K562 (cell line): Measurements from ENCODE around the gene NR1H3. TPM values are rescaled to one million over a fixed set of nuclear protein-coding genes. Genes with fewer than 3 reads are reported as not detected.

Source experiments
- HCFC1 ChIP-seq: IDR thresholded peaks from 2 replicates; pipeline ENCODE4 v1.6.1; 2012; ENCODE audit warnings: low read depth, low read length, improper control_type of control experiment
- MBD2 ChIP-seq: sonication (generic); IDR thresholded peaks from 2 replicates; pipeline ENCODE4 v1.6.1; 2016; ENCODE audit warnings: low read depth, borderline replicate concordance
- TRIM24 ChIP-seq, 2 experiments: fragments of 450-650 bp; IDR thresholded peaks; 2 replicates each; pipeline ENCODE4 v1.6.1; 2016
- ZBTB8A ChIP-seq: fragments of 450-650 bp; IDR thresholded peaks from 2 replicates; pipeline ENCODE4 v1.6.1; 2018; ENCODE audit warnings: mild to moderate bottlenecking, moderate library complexity; ENCODE audit not compliant: partially characterized antibody
- polyA plus RNA-seq, 8 experiments: library from polyadenylated mRNA; depleted of rRNA in 4 of 8; stranded (reverse) in 5 of 8; unstranded in 3 of 8; fragments of >200 nt; fragmentation: Nextera tagmentation in 2 of 8; fragmentation: Illumina TruSeq in 1 of 8; extraction: Ambion mirVana in 2 of 8; extraction: Trizol in 1 of 8; gene quantifications; 2 replicates each; pipeline versions ENCODE4 v1.2.1 to v1.2.3, GENCODE V29; 2011 to 2014; ENCODE audit warnings: inconsistent platforms in 1 of 8, missing spikeins in 1 of 8
- total RNA-seq, 7 experiments: library from RNA; depleted of rRNA in 6 of 7; stranded (reverse); fragments of >200 nt in 6 of 7; fragmentation: Illumina TruSeq in 2 of 7; extraction: Trizol in 2 of 7; gene quantifications; 2 replicates each; pipeline versions ENCODE4 v1.2.1 to v1.2.3, GENCODE V29; 2011 to 2021; ENCODE audit warnings: low replicate concordance in 1 of 7
- TF ChIP-seq, protein P1 (sequence below): sonication (generic); formaldehyde crosslinking; IDR thresholded peaks from 2 replicates; pipeline ENCODE4 v1.8.1; 2023; ENCODE audit warnings: missing genetic modification reagents, mild to moderate bottlenecking, borderline replicate concordance
- TF ChIP-seq, protein P2 (sequence below): fragments of 250-450 bp; sonication (Bioruptor Pico); IDR thresholded peaks from 2 replicates; pipeline ENCODE4 v1.5.0; 2021; ENCODE audit warnings: mild to moderate bottlenecking, moderate library complexity
- TF ChIP-seq, protein P3 (sequence below): fragments of 450-650 bp; IDR thresholded peaks from one replicate; pipeline ENCODE4 v1.6.1; 2018; ENCODE audit warnings: mild to moderate bottlenecking, moderate library complexity; ENCODE audit not compliant: partially characterized antibody
- TF ChIP-seq, protein P4 (sequence below), 2 experiments: fragments of 450-650 bp in 1 of 2; sonication (generic) in 1 of 2; formaldehyde crosslinking in 1 of 2; IDR thresholded peaks in 1 of 2; conservative IDR thresholded peaks in 1 of 2; 2 replicates each; pipeline versions ENCODE4 v1.6.1 to v1.8.1; 2016 to 2023; ENCODE audit warnings: mild to moderate bottlenecking in 2 of 2, moderate library complexity in 2 of 2, inconsistent platforms in 1 of 2, missing genetic modification reagents in 1 of 2
- TF ChIP-seq, protein P5 (sequence below), 3 experiments: fragments of 200-800 bp in 1 of 3; sonication (Bioruptor generic) in 1 of 3; sonication (generic) in 1 of 3; formaldehyde crosslinking in 1 of 3; IDR thresholded peaks; 2 replicates each; pipeline versions ENCODE4 v1.6.1 to v1.8.0; 2016 to 2022; ENCODE audit warnings: mild to moderate bottlenecking in 2 of 3, missing compliant biosample characterization in 2 of 3, missing genetic modification characterization in 2 of 3, missing genetic modification reagents in 1 of 3
- TF ChIP-seq, protein P6 (sequence below): fragments of 450-650 bp; conservative IDR thresholded peaks from 2 replicates; pipeline ENCODE4 v1.6.1; 2016; ENCODE audit warnings: missing genetic modification characterization, low read depth, mild to moderate bottlenecking, control low read depth, missing compliant biosample characterization

The NR1H3 gene
- total and polyA plus RNA-seq, 9 of the 15 experiments (the other 6 are each of a cell fraction or from before 2014, with no cell fraction given): 8.2 to 26.0 (median 11.9) TPM

DNA sequence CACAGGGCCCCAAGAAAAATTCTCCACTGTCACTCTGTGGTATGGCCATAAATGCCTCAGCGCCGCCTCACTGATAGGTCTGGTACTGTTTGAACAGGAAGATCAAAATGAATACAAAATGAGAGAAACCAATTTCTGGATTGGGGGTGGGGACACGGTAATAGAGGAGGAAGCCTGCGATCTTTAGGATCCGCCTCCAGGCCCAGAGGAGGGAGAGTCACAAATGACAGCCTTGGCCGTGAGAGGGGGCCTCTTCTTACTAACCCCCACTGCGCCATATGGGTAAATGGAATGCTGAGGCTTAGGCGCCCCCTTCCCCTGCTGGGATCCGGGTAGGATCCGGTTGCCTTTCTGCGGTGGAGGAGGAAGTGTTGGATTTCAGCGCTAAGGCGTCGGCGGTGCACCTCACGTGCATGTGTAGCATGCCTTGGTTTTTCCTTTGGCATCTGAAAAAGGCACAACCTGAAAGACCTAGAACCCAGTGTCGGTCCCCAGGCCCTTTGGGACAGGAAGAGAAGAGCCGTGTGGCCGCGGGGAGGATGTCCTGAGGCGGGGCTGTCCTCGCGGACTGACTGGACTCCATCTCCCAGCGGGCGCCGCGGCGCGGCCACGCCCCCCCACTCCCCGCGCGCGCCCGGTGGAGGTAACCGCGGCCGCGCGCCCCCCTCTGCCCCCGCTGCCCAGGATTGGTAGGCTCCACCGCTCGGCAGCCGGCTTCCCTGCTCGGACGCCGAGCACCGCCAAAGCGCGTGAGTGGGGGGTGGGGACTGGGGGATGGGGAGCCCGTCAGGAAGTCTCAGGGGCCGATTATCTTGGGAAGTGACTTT, 11.4 kb downstream of the NR1H3 start (continued):
- TF ChIP-seq, protein P1, sequence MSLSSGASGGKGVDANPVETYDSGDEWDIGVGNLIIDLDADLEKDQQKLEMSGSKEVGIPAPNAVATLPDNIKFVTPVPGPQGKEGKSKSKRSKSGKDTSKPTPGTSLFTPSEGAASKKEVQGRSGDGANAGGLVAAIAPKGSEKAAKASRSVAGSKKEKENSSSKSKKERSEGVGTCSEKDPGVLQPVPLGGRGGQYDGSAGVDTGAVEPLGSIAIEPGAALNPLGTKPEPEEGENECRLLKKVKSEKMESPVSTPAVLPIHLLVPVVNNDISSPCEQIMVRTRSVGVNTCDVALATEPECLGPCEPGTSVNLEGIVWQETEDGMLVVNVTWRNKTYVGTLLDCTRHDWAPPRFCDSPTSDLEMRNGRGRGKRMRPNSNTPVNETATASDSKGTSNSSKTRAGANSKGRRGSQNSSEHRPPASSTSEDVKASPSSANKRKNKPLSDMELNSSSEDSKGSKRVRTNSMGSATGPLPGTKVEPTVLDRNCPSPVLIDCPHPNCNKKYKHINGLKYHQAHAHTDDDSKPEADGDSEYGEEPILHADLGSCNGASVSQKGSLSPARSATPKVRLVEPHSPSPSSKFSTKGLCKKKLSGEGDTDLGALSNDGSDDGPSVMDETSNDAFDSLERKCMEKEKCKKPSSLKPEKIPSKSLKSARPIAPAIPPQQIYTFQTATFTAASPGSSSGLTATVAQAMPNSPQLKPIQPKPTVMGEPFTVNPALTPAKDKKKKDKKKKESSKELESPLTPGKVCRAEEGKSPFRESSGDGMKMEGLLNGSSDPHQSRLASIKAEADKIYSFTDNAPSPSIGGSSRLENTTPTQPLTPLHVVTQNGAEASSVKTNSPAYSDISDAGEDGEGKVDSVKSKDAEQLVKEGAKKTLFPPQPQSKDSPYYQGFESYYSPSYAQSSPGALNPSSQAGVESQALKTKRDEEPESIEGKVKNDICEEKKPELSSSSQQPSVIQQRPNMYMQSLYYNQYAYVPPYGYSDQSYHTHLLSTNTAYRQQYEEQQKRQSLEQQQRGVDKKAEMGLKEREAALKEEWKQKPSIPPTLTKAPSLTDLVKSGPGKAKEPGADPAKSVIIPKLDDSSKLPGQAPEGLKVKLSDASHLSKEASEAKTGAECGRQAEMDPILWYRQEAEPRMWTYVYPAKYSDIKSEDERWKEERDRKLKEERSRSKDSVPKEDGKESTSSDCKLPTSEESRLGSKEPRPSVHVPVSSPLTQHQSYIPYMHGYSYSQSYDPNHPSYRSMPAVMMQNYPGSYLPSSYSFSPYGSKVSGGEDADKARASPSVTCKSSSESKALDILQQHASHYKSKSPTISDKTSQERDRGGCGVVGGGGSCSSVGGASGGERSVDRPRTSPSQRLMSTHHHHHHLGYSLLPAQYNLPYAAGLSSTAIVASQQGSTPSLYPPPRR (CRISPR knock-in tag): 0 out of 2 replicates have a peak, but pooled peaks have one; percentile 27
- TF ChIP-seq, protein P2, sequence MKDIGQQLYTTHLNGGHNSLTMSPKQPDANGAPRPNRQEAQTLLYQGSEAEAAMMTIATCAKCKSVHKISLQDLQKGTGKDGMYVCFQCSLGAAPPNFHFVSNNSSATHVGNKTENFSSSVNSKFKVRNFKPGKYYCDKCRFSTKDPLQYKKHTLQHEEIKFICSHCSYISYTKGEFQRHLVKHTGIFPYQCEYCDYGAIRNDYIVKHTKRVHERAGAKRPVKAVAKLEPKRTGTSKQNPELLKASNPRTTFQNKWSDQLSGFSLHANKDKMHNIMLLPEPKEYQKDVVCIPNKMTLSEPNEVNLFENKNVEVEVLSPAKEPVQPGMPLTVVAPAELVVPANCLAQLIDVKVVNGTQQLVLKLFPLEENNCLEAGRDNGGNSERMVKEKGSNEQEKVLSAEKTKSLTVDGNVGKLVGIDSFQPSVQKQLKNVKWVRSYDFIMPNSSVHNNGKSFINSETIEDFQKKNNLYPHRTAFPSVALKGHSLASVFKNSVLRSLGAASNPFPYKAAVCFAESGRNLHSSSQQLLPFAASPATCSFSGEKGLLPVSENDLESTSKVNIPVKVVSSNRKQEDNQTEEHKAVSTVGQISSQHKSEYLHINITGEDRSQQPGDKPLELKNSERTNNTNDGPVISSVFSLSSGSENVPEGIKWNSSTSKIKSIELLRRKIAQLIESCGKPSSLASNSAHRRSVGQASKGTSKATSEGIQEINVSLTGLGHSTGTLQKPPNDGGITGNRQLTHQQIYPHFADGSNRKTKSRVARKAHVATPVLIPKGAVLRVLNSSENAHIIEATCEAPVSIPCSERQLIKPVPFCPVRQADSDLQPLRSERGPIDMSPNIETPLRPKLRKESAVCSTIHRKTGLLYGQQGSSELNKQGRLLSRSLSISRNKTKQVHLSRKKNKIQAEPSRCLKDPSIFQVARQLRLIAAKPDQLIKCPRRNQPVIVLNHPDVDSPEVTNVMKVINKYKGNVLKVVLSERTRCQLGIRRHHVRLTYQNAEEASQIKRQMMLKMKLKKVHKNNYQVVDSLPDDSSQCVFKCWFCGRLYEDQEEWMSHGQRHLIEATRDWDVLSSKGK (CRISPR knock-in tag): no peak
- TF ChIP-seq TRIM24 (IDR thresholded peaks at IDR 0.05): no peak; a peak in 1 of 4 replicates
- TF ChIP-seq ZBTB8A: no peak
- TF ChIP-seq, protein P3, sequence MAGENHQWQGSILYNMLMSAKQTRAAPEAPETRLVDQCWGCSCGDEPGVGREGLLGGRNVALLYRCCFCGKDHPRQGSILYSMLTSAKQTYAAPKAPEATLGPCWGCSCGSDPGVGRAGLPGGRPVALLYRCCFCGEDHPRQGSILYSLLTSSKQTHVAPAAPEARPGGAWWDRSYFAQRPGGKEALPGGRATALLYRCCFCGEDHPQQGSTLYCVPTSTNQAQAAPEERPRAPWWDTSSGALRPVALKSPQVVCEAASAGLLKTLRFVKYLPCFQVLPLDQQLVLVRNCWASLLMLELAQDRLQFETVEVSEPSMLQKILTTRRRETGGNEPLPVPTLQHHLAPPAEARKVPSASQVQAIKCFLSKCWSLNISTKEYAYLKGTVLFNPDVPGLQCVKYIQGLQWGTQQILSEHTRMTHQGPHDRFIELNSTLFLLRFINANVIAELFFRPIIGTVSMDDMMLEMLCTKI: no peak
- TF ChIP-seq MBD2: peak; percentile 87
- TF ChIP-seq, protein P4, sequence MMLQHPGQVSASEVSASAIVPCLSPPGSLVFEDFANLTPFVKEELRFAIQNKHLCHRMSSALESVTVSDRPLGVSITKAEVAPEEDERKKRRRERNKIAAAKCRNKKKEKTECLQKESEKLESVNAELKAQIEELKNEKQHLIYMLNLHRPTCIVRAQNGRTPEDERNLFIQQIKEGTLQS (IDR thresholded peaks at IDR 0.05): peak; percentile 46; the same call in 1 of the 2 replicates
- TF ChIP-seq, protein P4 (CRISPR knock-in tag; conservative IDR thresholded peaks at IDR 0.05): no peak
- TF ChIP-seq, protein P5, sequence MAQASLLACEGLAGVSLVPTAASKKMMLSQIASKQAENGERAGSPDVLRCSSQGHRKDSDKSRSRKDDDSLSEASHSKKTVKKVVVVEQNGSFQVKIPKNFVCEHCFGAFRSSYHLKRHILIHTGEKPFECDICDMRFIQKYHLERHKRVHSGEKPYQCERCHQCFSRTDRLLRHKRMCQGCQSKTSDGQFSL (CRISPR knock-in tag; IDR thresholded peaks at IDR 0.05): peak; percentile 92
- TF ChIP-seq, protein P5 (tag; IDR thresholded peaks at IDR 0.05): peak in 1 of 2 experiments; percentile 92; a peak in 2 of 4 replicates
- TF ChIP-seq HCFC1: peak; percentile 86
- TF ChIP-seq, protein P6, sequence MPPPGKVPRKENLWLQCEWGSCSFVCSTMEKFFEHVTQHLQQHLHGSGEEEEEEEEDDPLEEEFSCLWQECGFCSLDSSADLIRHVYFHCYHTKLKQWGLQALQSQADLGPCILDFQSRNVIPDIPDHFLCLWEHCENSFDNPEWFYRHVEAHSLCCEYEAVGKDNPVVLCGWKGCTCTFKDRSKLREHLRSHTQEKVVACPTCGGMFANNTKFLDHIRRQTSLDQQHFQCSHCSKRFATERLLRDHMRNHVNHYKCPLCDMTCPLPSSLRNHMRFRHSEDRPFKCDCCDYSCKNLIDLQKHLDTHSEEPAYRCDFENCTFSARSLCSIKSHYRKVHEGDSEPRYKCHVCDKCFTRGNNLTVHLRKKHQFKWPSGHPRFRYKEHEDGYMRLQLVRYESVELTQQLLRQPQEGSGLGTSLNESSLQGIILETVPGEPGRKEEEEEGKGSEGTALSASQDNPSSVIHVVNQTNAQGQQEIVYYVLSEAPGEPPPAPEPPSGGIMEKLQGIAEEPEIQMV (tag): no peak
